HCT116 (cell line): ENCODE results near the gene ZBTB20. TPM values are rescaled to one million over a fixed set of nuclear protein-coding genes. Genes with fewer than 3 reads are reported as not detected.

Source experiments
- ATAC-seq: fragments of 200-7000 bp; cut with Tn5 transposase; 2 replicates; pipeline ENCODE4 v1.9.1; 2020; ENCODE audit warnings: mild to moderate bottlenecking, moderate library complexity
- BruUV-seq: library from RNA; stranded (reverse); fragments of 400-500 nt; replicated peaks from 2 replicates; lab custom pipeline; 2021; lab: Mats Ljungman, UMichigan
- CTCF ChIA-PET: fragments of 300-600 bp; sonication (Branson Sonifier 250); formaldehyde crosslinking; loops from one replicate; lab custom pipeline; 2021; ENCODE audit warnings: antibody characterized with exemption; lab: Charles Lee
- POLR2A ChIA-PET: fragments of 300-600, 350-600 bp; sonication (Branson Sonifier 250); formaldehyde crosslinking; loops from one replicate; lab custom pipeline; 2021; ENCODE audit warnings: antibody characterized with exemption; lab: Charles Lee
- RAD21 ChIA-PET, 2 experiments: fragments of 300-600 bp; sonication (Branson Sonifier 250); formaldehyde crosslinking; loops; one replicate each; lab custom pipeline; 2023; ENCODE audit warnings: low total read pairs in 2 of 2; ENCODE audit not compliant: uncharacterized antibody in 2 of 2, unreplicated experiment in 2 of 2, low non-redundant PET in 1 of 2; lab: Charles Lee
- DNase-seq: peaks from one replicate; pipeline ENCODE4 v3.0.0-alpha.2; 2010; ENCODE audit warnings: low read depth, low spot score
- H2AFZ ChIP-seq: fragments of 200-600 bp; shearing (Covaris generic), sonication (generic); 2 replicates; pipeline ENCODE4 v1.6.1; 2017; ENCODE audit warnings: low read depth, mixed run types, mixed read lengths, antibody characterized with exemption, low read length; ENCODE audit not compliant: poor library complexity, severe bottlenecking
- H3K27ac ChIP-seq: 2 replicates; pipeline ENCODE4 v1.5.1; 2012; ENCODE audit warnings: low read depth, low read length
- H3K27me3 ChIP-seq: fragments of 200-600 bp; sonication (generic); 2 replicates; pipeline ENCODE4 v1.6.1; 2016; ENCODE audit warnings: mixed run types, low read length, mixed read lengths; ENCODE audit not compliant: insufficient read depth
- H3K36me3 ChIP-seq, 2 experiments: fragments of 200-500 bp in 1 of 2; fragments of 200-600 bp in 1 of 2; sonication (Bioruptor generic) in 1 of 2; sonication (generic) in 1 of 2; 2 replicates each; pipeline versions ENCODE4 v1.5.1 to v1.6.1; 2014 to 2016; ENCODE audit warnings: low read length in 2 of 2, inconsistent platforms in 1 of 2, mixed read lengths in 1 of 2, mixed run types in 1 of 2; ENCODE audit not compliant: insufficient read depth in 2 of 2, control insufficient read depth in 1 of 2
- H3K4me1 ChIP-seq, 2 experiments: fragments of 200-600 bp in 1 of 2; sonication (generic) in 1 of 2; 2 replicates each; pipeline versions ENCODE4 v1.5.1 to v1.6.1; 2012 to 2017; ENCODE audit warnings: low read length in 2 of 2, inconsistent platforms in 1 of 2, mild to moderate bottlenecking in 1 of 2, mixed read lengths in 1 of 2, mixed run types in 1 of 2, moderate library complexity in 1 of 2; ENCODE audit not compliant: insufficient read depth in 2 of 2, control insufficient read depth in 1 of 2
- H3K4me2 ChIP-seq: fragments of 200-600 bp; sonication (generic); 2 replicates; pipeline ENCODE4 v1.6.1; 2017; ENCODE audit warnings: mixed run types, low read length, mixed read lengths
- H3K4me3 ChIP-seq, 2 experiments: fragments of 200-600 bp in 1 of 2; sonication (generic) in 1 of 2; replicated peaks in 1 of 2; 2 replicates each; pipeline ENCODE4 v1.5.1; 2011 to 2016; ENCODE audit warnings: low read length in 2 of 2, control low read depth in 1 of 2, low read depth in 1 of 2, mild to moderate bottlenecking in 1 of 2, mixed read lengths in 1 of 2, mixed run types in 1 of 2
- H3K79me2 ChIP-seq: fragments of 200-600 bp; sonication (generic); 2 replicates; pipeline ENCODE4 v1.6.1; 2017; ENCODE audit warnings: mild to moderate bottlenecking, mixed run types, low read length, moderate library complexity, mixed read lengths; ENCODE audit not compliant: insufficient read depth
- H3K9ac ChIP-seq: fragments of 200-600 bp; sonication (generic); 2 replicates; pipeline ENCODE4 v1.6.1; 2016; ENCODE audit warnings: low read length, mixed read lengths
- H3K9me2 ChIP-seq: fragments of 200-600 bp; sonication (generic), shearing (Covaris generic); 2 replicates; pipeline ENCODE4 v1.6.1; 2017; ENCODE audit warnings: mixed run types, mild to moderate bottlenecking, moderate library complexity; ENCODE audit not compliant: insufficient read depth
- H3K9me3 ChIP-seq, 2 experiments: fragments of 200-500 bp in 1 of 2; fragments of 200-600 bp in 1 of 2; sonication (Bioruptor generic) in 1 of 2; sonication (generic) in 1 of 2; 2 replicates each; pipeline ENCODE4 v1.6.1; 2014 to 2017; ENCODE audit warnings: low read length in 2 of 2, mixed read lengths in 2 of 2, inconsistent platforms in 1 of 2, low read depth in 1 of 2, mild to moderate bottlenecking in 1 of 2, mixed run types in 1 of 2, moderate library complexity in 1 of 2; ENCODE audit not compliant: control insufficient read depth in 1 of 2, insufficient read depth in 1 of 2
- H4K20me1 ChIP-seq: fragments of 200-600 bp; sonication (generic), shearing (Covaris generic); 2 replicates; pipeline ENCODE4 v1.6.1; 2017; ENCODE audit warnings: mixed run types, mild to moderate bottlenecking, moderate library complexity; ENCODE audit not compliant: insufficient read depth
- ATF3 ChIP-seq: IDR thresholded peaks from 2 replicates; pipeline ENCODE4 v1.6.1; 2012
- EGR1 ChIP-seq: IDR thresholded peaks from 2 replicates; pipeline ENCODE4 v1.6.1; 2012; ENCODE audit warnings: low read depth
- RAD21 ChIP-seq: IDR thresholded peaks from 2 replicates; pipeline ENCODE4 v1.6.1; 2012; ENCODE audit warnings: low read depth, mild to moderate bottlenecking
- SP1 ChIP-seq: IDR thresholded peaks from 2 replicates; pipeline ENCODE4 v1.6.1; 2012; ENCODE audit warnings: low read depth
- SRF ChIP-seq: IDR thresholded peaks from 2 replicates; pipeline ENCODE4 v1.6.1; 2012; ENCODE audit warnings: low read depth
- TCF7L2 ChIP-seq: IDR thresholded peaks from 2 replicates; pipeline ENCODE4 v1.7.0; 2011; ENCODE audit warnings: borderline replicate concordance, inconsistent platforms; ENCODE audit not compliant: insufficient read depth, insufficient read length; ENCODE audit errors: extremely low read depth
- YY1 ChIP-seq: IDR thresholded peaks from 2 replicates; pipeline ENCODE4 v1.6.1; 2011; ENCODE audit warnings: low read length, low read depth, moderate library complexity, mild to moderate bottlenecking; ENCODE audit not compliant: insufficient replicate concordance; ENCODE audit errors: extremely low read depth
- ZBTB33 ChIP-seq: IDR thresholded peaks from 2 replicates; pipeline ENCODE4 v1.6.1; 2011; ENCODE audit warnings: mild to moderate bottlenecking, low read length, moderate library complexity; ENCODE audit not compliant: insufficient replicate concordance; ENCODE audit errors: extremely low read depth
- ZNF274 ChIP-seq: fragments of 200-500 bp; sonication (Bioruptor generic); IDR thresholded peaks from 2 replicates; pipeline ENCODE4 v1.6.1; 2014; ENCODE audit warnings: mild to moderate bottlenecking, low read depth, low read length, inconsistent platforms
- intact Hi-C: fragments of 100-400 bp; cut with micrococcal nuclease; formaldehyde crosslinking; loops from 2 replicates; pipeline ENCODE4 v1.10.0; 2022
- total RNA-seq: library from RNA; stranded (reverse); gene quantifications from one replicate; pipeline ENCODE4 v1.2.1, GENCODE V29; 2021; ENCODE audit not compliant: unreplicated experiment
- TF ChIP-seq, protein P1 (sequence below): IDR thresholded peaks from 2 replicates; pipeline ENCODE4 v1.6.1; 2012
- TF ChIP-seq, protein P2 (sequence below), 3 experiments: fragments of 200-600 bp in 1 of 3; sonication (generic) in 1 of 3; IDR thresholded peaks in 2 of 3; conservative IDR thresholded peaks in 1 of 3; 2 replicates each; pipeline ENCODE4 v1.5.1; 2012 to 2017; ENCODE audit warnings: low read depth in 2 of 3, low read length in 2 of 3, antibody characterized with exemption in 1 of 3, borderline replicate concordance in 1 of 3, control low read depth in 1 of 3, mild to moderate bottlenecking in 1 of 3, mixed read lengths in 1 of 3, mixed run types in 1 of 3, moderate library complexity in 1 of 3; ENCODE audit not compliant: insufficient read depth in 1 of 3

ZBTB20 gene
- total RNA-seq, 1 experiment from 2014 or later, result 42.1 TPM

GRCh38 chr3:114320246-114320645 is 826.8 kb downstream of the ZBTB20 start:
- H3K9me2 ChIP-seq, result no peaks in the 10 kb centered on the region
- RAD21 ChIA-PET, result no interaction called here
- TF ChIP-seq ZBTB33 (no peak), TCF7L2 (no peak), RAD21 (no peak), ATF3 (no peak), ZNF274 (no peak), YY1 (no peak), EGR1 (no peak), SRF (no peak), SP1 (no peak)
- TF ChIP-seq, protein P1, sequence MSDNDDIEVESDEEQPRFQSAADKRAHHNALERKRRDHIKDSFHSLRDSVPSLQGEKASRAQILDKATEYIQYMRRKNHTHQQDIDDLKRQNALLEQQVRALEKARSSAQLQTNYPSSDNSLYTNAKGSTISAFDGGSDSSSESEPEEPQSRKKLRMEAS, result no peak
- TF ChIP-seq, protein P2, sequence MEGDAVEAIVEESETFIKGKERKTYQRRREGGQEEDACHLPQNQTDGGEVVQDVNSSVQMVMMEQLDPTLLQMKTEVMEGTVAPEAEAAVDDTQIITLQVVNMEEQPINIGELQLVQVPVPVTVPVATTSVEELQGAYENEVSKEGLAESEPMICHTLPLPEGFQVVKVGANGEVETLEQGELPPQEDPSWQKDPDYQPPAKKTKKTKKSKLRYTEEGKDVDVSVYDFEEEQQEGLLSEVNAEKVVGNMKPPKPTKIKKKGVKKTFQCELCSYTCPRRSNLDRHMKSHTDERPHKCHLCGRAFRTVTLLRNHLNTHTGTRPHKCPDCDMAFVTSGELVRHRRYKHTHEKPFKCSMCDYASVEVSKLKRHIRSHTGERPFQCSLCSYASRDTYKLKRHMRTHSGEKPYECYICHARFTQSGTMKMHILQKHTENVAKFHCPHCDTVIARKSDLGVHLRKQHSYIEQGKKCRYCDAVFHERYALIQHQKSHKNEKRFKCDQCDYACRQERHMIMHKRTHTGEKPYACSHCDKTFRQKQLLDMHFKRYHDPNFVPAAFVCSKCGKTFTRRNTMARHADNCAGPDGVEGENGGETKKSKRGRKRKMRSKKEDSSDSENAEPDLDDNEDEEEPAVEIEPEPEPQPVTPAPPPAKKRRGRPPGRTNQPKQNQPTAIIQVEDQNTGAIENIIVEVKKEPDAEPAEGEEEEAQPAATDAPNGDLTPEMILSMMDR (IDR thresholded peaks at IDR 0.05 in 2 of 3, conservative IDR thresholded peaks at IDR 0.05 in 1 of 3; ENCODE audit: borderline replicate concordance in 1 of 3, insufficient read depth in 1 of 3, low read depth in 2 of 3, low read length in 2 of 3), result no peak
- CTCF ChIA-PET, result interaction anchor here (1.3 kb wide), 1 partner anchor 17 kb away, joined by 4 read pairs; no protein-coding TSS in a partner anchor
- no peaks in the 10 kb centered on the region; a peak in 1 of 4 replicates for H3K36me3 ChIP-seq
- ATAC-seq (no peak), DNase-seq (no peak)
- intact Hi-C loops, result no loop called here
- H3K9me3 ChIP-seq, result no peaks in the 10 kb centered on the region
- peaks cover 11% of the 10 kb centered on the region for H3K79me2 ChIP-seq
- H3K4me2 ChIP-seq, result no peak overlapping the region
- BruUV-seq, result no TSS peak
- H3K4me3 ChIP-seq, result no peak overlapping the region
- H3K27ac ChIP-seq, result no peak overlapping the region
- H4K20me1 ChIP-seq, result no peaks in the 10 kb centered on the region; the same call in 1 of the 2 replicates
- H3K4me1 ChIP-seq, result no peaks in the 10 kb centered on the region
- no peak overlapping the region for H3K9ac ChIP-seq
- H3K27me3 ChIP-seq, result no peaks in the 10 kb centered on the region
- no peak overlapping the region for H2AFZ ChIP-seq
- POLR2A ChIA-PET, result no interaction called here
